Gastroesophageal sphincter (tissue), 4 donors: ENCODE results near the gene COL6A1. TPM values are rescaled to one million over a fixed set of nuclear protein-coding genes. Genes with fewer than 3 reads are reported as not detected.

Experiments
- ATAC-seq: fragments of 150-250 bp; one replicate; pipeline ENCODE4 v1.9.1; 2016; ENCODE audit warnings: mild to moderate bottlenecking, moderate library complexity
- H3K27ac ChIP-seq, 4 donors: fragments of 200-600 bp; sonication (generic) in 3 of 4; 1 replicate in 3 of 4; 2 replicates in 1 of 4; pipeline ENCODE4 v1.5.1; 2016 to 2019
- H3K27me3 ChIP-seq: fragments of 200-600 bp; sonication (generic); one replicate; pipeline ENCODE4 v1.5.1; 2019
- H3K36me3 ChIP-seq, 2 donors: fragments of 200-600 bp; sonication (generic); one replicate each; pipeline ENCODE4 v1.5.1; 2019; ENCODE audit warnings: control low read depth in 1 of 2
- H3K4me1 ChIP-seq, 3 donors: fragments of 200-600 bp; sonication (generic); 1 replicate in 2 of 3; 2 replicates in 1 of 3; pipeline ENCODE4 v1.5.1; 2016 to 2019; ENCODE audit warnings: control low read depth in 2 of 3
- H3K4me3 ChIP-seq, 2 donors: fragments of 200-600 bp; sonication (generic); one replicate each; pipeline ENCODE4 v1.5.1; 2019; ENCODE audit warnings: mild to moderate bottlenecking in 1 of 2, moderate library complexity in 1 of 2
- H3K9me3 ChIP-seq, 3 donors: fragments of 200-600 bp; sonication (generic); one replicate each; pipeline ENCODE4 v1.5.1; 2017 to 2019; ENCODE audit warnings: control low read depth in 2 of 3
- EP300 ChIP-seq: sonication (generic); formaldehyde crosslinking; IDR thresholded peaks from one replicate; pipeline ENCODE4 v1.6.1; 2017; ENCODE audit warnings: antibody characterized with exemption, mild to moderate bottlenecking
- POLR2A ChIP-seq, 2 donors: fragments of 450-650 bp; IDR thresholded peaks; one replicate each; pipeline ENCODE4 v1.6.1; 2017; ENCODE audit warnings: antibody characterized with exemption in 2 of 2, mild to moderate bottlenecking in 2 of 2, moderate library complexity in 1 of 2
- POLR2AphosphoS5 ChIP-seq: sonication (generic); formaldehyde crosslinking; IDR thresholded peaks from one replicate; pipeline ENCODE4 v1.6.1; 2017; ENCODE audit warnings: antibody characterized with exemption
- WGBS, 2 donors: methylation state at CpG; one replicate each; pipeline ENCODE4 v1.1.5; 2018; ENCODE audit warnings: low coverage in 1 of 2; 5-methylcytosine and 5-hydroxymethylcytosine counted together
- total RNA-seq, 4 donors: library from RNA; depleted of rRNA; stranded (reverse); fragments of >200 nt; gene quantifications; one replicate each; pipeline ENCODE4 v1.1.0, GENCODE V29; 2016
- TF ChIP-seq, protein P1 (sequence below), 4 experiments: fragments of 200-600 bp in 2 of 4; fragments of 450-650 bp in 2 of 4; sonication (generic) in 1 of 4; IDR thresholded peaks; one replicate each; pipeline ENCODE4 v1.5.1; 2017 to 2019; ENCODE audit warnings: antibody characterized with exemption in 4 of 4, mild to moderate bottlenecking in 2 of 4, moderate library complexity in 2 of 4

COL6A1 gene
- total RNA-seq, 4 donors from 2014 or later: 477 to 1,231 (median 878) TPM

GRCh38 chr21:46048926-46049889 is 67.6 kb downstream of the COL6A1 start:
- peaks cover 0 to 38% (median 14%) of the 10 kb centered on the region in 3 donors for H3K4me1 ChIP-seq

DNA sequence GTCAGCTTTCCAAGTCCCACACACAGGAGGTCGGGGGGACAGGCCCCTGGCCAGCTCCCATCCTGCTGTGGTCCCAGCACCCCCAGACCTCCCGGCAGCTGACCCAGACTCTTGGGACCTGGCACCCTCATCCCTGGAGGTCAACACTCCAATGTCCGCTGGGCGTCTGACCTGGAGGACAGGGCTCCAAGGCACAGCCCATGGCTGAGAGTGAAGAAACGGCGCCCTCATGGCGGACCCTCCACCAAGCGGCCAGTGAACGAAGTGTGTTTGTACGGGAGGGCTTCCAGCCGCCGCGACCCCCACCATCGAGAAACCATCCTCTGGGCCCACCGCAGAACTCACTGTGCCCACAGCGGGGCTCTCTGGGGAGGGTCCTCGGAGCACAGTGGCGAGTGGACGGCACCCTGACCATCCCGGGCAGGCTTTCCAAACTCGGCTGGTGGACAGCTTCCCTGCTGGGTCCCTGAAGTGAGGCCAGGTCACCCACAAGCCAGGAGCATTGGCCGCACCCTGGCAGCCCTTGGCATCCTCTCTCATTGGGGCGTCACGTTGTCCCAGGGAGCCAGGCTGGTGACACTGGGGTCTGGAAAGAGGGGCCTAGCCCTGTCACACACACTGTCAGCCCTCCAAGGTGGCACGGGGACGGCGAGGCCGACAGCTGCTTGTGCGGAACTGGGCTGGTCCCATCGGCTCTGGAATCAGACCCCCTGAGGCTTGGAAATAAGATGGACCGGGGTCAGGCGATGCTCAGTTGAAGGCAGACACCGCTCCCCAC is 68.5 kb downstream of the COL6A1 start:
- 100% methylated on average over 1 of the region's 33 CpGs; no CpG with 5 or more reads in 1 of the 2 donors for WGBS, 2 donors
- peak overlapping the region; percentile 50 to 98 (median 85) for H3K27ac ChIP-seq
- no peak overlapping the region for H3K4me3 ChIP-seq
- H3K9me3 ChIP-seq: no peaks in the 10 kb centered on the region
- no peak for ATAC-seq
- H3K36me3 ChIP-seq: no peaks in the 10 kb centered on the region
- H3K27me3 ChIP-seq: no peaks in the 10 kb centered on the region
- peaks cover 0 to 46% (median 22%) of the 10 kb centered on the region in 3 donors for H3K4me1 ChIP-seq
- TF ChIP-seq, protein P1, sequence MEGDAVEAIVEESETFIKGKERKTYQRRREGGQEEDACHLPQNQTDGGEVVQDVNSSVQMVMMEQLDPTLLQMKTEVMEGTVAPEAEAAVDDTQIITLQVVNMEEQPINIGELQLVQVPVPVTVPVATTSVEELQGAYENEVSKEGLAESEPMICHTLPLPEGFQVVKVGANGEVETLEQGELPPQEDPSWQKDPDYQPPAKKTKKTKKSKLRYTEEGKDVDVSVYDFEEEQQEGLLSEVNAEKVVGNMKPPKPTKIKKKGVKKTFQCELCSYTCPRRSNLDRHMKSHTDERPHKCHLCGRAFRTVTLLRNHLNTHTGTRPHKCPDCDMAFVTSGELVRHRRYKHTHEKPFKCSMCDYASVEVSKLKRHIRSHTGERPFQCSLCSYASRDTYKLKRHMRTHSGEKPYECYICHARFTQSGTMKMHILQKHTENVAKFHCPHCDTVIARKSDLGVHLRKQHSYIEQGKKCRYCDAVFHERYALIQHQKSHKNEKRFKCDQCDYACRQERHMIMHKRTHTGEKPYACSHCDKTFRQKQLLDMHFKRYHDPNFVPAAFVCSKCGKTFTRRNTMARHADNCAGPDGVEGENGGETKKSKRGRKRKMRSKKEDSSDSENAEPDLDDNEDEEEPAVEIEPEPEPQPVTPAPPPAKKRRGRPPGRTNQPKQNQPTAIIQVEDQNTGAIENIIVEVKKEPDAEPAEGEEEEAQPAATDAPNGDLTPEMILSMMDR (IDR thresholded peaks at IDR 0.05): no peak
- TF ChIP-seq POLR2AphosphoS5 (no peak), EP300 (no peak), POLR2A (IDR thresholded peaks at IDR 0.05) (no peak)

More at GRCh38 chr21:46048926-46049889, 67.6 kb downstream of the COL6A1 start:
- Histone ChIP-seq H3K36me3 (no peaks in the 10 kb centered on the region), H3K9me3 (no peaks in the 10 kb centered on the region), H3K4me3 (no peak overlapping the region), H3K27me3 (no peaks in the 10 kb centered on the region), H3K27ac (peak overlapping the region; percentile 50 to 98 (median 85))
- 45 to 76% methylated on average over 2 to 13 of the region's 27 CpGs for WGBS, 2 donors
- ATAC-seq: peak; percentile 96
- no peak for TF ChIP-seq EP300
- peak; percentile 84 for TF ChIP-seq POLR2AphosphoS5
- no peak for TF ChIP-seq POLR2A (IDR thresholded peaks at IDR 0.05)
- TF ChIP-seq, protein P1 (IDR thresholded peaks at IDR 0.05): no peak

- WGBS, 2 donors: 93% methylated on average over 3 of the region's 22 CpGs; no CpG with 5 or more reads in 1 of the 2 donors
- no peaks in the 10 kb centered on the region for H3K9me3 ChIP-seq
- H3K4me1 ChIP-seq: peaks cover 0 to 54% (median 30%) of the 10 kb centered on the region in 3 donors
- H3K27me3 ChIP-seq: no peaks in the 10 kb centered on the region
- no peak overlapping the region for H3K4me3 ChIP-seq
- no peak for ATAC-seq
- TF ChIP-seq POLR2AphosphoS5 (no peak), POLR2A (IDR thresholded peaks at IDR 0.05) (no peak), EP300 (no peak)
- TF ChIP-seq, protein P1 (IDR thresholded peaks at IDR 0.05): no peak
- H3K27ac ChIP-seq: peak overlapping the region in 3 of 4 donors; percentile 83 to 98 (median 87)
- H3K36me3 ChIP-seq: no peaks in the 10 kb centered on the region
These were observed 69.3 kb downstream of the COL6A1 start for GRCh38 chr21:46050668-46051378.

- peak overlapping the region in 3 of 4 donors; percentile 83 to 98 (median 87) for H3K27ac ChIP-seq
- H3K9me3 ChIP-seq: no peaks in the 10 kb centered on the region
- H3K36me3 ChIP-seq: no peaks in the 10 kb centered on the region
- peaks cover 0 to 59% (median 35%) of the 10 kb centered on the region in 3 donors for H3K4me1 ChIP-seq
- TF ChIP-seq POLR2A (IDR thresholded peaks at IDR 0.05) (no peak), POLR2AphosphoS5 (no peak), EP300 (no peak)
- no peak overlapping the region for H3K4me3 ChIP-seq
- H3K27me3 ChIP-seq: no peaks in the 10 kb centered on the region
- no peak for ATAC-seq
- 66 to 88% methylated on average over 6 to 8 of the region's 16 CpGs for WGBS, 2 donors
These were observed 69.8 kb downstream of the COL6A1 start for GRCh38 chr21:46051379-46051770.
